Suprapubic skin (tissue), 4 donors: ENCODE results near the gene PLBD2.

ENCODE experiments used
- POLR2A ChIP-seq, 2 donors: fragments of 450-650 bp; IDR thresholded peaks; one replicate each; pipeline ENCODE4 v1.6.1; 2017; ENCODE audit warnings: antibody characterized with exemption in 2 of 2, mild to moderate bottlenecking in 2 of 2, moderate library complexity in 2 of 2
- POLR2AphosphoS5 ChIP-seq, 3 donors: sonication (generic); formaldehyde crosslinking; IDR thresholded peaks; one replicate each; pipeline ENCODE4 v1.6.1; 2017; ENCODE audit warnings: antibody characterized with exemption in 3 of 3
- TF ChIP-seq, protein P1 (sequence below), 2 donors: fragments of 200-600 bp in 1 of 2; fragments of 450-650 bp in 1 of 2; sonication (generic) in 1 of 2; IDR thresholded peaks; one replicate each; pipeline ENCODE4 v1.5.1; 2016 to 2019; ENCODE audit warnings: antibody characterized with exemption in 2 of 2, mild to moderate bottlenecking in 1 of 2, moderate library complexity in 1 of 2

DNA sequence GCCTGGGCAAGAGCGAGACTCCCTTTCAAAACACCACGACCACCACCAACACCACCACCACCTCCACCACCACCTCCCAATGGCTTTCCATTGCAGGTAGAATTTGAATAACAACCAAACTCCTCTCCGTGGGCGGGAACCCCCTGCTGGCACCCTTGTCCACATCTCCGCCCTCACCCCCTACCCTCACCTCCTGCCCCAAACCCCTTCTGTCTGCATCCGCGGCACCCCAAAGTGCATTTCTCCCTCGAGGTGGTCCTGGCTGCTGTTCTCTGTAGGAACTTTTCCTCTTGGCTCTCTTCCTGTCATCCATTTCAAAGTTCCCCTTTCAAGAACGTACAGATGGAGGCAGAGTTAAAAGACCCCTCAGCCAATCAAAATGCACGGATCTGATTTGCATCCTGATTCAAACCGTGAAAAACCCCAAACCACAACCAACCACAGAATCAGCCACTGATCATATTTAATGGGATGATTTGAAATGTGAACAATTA is 67.6 kb downstream of the PLBD2 start:
- TF ChIP-seq, protein P1, sequence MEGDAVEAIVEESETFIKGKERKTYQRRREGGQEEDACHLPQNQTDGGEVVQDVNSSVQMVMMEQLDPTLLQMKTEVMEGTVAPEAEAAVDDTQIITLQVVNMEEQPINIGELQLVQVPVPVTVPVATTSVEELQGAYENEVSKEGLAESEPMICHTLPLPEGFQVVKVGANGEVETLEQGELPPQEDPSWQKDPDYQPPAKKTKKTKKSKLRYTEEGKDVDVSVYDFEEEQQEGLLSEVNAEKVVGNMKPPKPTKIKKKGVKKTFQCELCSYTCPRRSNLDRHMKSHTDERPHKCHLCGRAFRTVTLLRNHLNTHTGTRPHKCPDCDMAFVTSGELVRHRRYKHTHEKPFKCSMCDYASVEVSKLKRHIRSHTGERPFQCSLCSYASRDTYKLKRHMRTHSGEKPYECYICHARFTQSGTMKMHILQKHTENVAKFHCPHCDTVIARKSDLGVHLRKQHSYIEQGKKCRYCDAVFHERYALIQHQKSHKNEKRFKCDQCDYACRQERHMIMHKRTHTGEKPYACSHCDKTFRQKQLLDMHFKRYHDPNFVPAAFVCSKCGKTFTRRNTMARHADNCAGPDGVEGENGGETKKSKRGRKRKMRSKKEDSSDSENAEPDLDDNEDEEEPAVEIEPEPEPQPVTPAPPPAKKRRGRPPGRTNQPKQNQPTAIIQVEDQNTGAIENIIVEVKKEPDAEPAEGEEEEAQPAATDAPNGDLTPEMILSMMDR (IDR thresholded peaks at IDR 0.05): no peak
- TF ChIP-seq POLR2AphosphoS5 (IDR thresholded peaks at IDR 0.05) (no peak), POLR2A (IDR thresholded peaks at IDR 0.05) (no peak)
